ENCODE data around the gene FBXO3.

DNA sequence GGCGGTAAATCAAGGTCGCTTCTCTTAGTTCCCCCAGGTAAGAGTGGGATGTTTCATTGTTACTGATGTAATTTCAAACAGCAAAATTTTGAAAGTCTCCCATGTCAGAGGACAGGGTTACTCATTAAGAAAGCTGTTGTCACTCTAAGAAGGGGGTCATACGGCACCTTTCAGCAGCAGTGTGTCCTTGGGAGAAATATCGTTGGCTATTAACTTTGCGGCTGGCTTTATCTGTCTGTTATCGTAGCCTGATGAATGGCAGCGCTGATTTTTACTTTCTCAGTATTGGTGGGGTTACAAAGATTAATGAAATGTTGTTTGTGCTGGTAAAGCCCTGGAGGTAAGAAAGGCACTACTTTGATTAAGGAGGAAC is 27.5 kb upstream of the FBXO3 start:
- no peak for TF ChIP-seq EZH2 (IDR thresholded peaks at IDR 0.05)
- TF ChIP-seq POLR2AphosphoS5 (IDR thresholded peaks at IDR 0.05; ENCODE audit: borderline replicate concordance, low read depth, low read length): no peak

All from SK-N-MC (cell line).